Measurements from ENCODE around the gene C6orf141.
"Not testable (repeated sequence)": the region's sequence is repeated elsewhere in the genome, so short reads cannot be mapped to it uniquely, and the experiment has no call there.

C6orf141 gene

GRCh38 chr6:49579649-49580048 lies 29.2 kb downstream of the C6orf141 start:
- no peak for DNase-seq

DNA sequence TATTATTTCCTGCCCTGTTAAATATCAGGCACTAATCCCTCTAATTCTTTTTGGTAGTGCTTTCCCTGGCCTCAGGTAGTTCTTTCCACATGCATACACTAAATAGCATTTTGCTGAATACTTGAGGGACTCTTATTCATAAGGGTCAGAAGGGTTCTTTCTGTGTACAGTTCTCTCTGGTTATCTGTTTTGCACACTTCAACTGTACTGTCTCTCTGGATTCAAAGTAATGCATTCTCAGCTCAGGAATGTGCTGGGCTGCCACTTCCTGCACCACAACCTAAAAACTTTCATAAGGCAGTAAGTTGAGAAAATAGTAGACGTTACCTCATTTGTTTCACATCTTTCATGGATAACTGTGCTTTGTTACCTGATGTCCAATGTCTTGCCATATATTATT lies 32.1 kb downstream of the C6orf141 start:
- no peak for DNase-seq

DNA sequence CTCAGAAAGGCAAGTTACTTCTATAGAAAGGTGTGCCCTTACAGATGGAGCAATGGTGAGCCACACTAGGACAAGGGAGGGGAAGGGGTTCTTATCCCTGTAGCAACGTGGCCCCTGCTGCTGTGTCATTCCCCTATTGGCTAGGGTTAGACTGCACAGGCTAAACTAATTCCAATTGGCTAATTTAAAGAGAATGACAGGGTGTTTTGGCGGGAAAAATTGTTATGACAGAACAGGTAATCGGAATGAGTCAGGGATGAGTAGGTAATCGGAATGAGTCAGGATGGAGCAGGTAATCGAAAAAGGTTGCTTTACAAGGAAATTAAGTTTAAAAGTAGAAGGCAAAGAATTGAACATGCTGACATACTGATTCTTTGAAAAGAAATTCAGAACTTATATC lies 36.8 kb downstream of the C6orf141 start:
- DNase-seq = not testable (repeated sequence)

All from NCI-H1048 (cell line).